GM18507 (cell line): Measurements from ENCODE around the gene TRAF7.

Experiments used
- DNase-seq: peaks from one replicate; pipeline ENCODE4 v3.0.0; 2011; ENCODE audit warnings: low read depth; ENCODE audit not compliant: insufficient read length; ENCODE audit errors: extremely low spot score
- FAIRE-seq: peaks from 2 replicates; lab custom pipeline; 2011; peaks lifted over from hg19 to GRCh38; lab: Jason Lieb, UNC

Gene TRAF7

GRCh38 chr16:2177101-2177500, 21.5 kb downstream of the TRAF7 start:
- no peak for FAIRE-seq
- DNase-seq: no peak

DNA sequence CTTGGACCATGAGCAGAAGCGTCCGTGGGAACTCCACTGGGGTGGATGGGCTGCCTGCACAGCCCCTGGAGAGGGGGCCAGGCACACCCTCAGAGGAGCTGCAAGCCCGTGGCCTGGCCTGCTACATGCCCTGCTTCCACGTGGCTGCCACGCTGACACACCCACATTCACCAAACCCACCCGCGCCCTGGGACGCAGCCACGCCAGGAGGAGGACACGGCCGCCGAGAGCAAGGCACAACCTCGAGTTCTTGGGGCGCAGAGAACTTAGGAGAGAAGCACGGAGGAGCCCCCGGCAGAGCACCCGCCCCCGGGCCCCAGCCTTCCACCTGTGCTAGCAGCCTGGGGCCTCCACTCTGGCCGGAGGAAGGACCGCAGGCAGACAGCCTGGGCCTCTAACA, 22.0 kb downstream of the TRAF7 start:
- FAIRE-seq (no peak), DNase-seq (no peak)

DNA sequence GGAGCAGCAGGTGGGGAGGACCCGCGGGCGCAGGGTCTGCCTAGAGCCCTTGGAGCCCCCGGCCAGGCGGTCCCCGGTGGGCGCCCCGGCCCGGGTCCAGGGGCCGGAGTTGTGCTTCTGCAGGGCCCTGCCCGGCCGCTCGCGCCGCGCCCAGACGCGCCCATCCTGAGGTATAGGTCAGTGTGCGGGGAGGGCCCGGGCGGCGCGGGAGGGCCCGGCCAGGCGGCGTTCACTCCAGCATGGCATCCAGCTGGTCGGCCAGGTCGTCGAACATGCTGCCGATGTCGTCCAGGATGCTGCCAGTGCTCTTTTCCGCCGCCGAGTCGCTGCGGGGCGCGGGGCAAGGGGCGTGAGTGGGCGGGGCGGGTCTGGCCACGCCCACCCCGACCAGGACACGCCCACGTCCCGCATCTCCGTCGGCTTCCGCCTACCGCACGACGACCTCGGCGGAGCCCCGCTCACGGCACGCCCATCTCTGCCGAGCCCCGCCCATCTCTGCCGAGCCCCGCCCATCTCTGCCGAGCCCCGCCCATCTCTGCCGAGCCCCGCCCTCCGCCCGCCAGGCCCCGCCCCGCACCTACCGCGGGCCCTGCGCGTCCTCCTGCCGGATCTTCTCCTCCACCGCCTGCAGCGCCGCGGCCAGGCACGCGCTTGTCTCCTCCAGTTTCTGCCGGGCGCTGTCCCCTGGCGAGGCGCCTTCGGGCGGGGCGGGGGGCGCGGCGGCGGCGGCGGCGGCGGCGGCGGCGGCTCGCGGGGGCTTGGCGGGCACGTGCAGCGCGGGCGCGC, 22.9 kb downstream of the TRAF7 start:
- FAIRE-seq (no peak), DNase-seq (no peak)

DNA sequence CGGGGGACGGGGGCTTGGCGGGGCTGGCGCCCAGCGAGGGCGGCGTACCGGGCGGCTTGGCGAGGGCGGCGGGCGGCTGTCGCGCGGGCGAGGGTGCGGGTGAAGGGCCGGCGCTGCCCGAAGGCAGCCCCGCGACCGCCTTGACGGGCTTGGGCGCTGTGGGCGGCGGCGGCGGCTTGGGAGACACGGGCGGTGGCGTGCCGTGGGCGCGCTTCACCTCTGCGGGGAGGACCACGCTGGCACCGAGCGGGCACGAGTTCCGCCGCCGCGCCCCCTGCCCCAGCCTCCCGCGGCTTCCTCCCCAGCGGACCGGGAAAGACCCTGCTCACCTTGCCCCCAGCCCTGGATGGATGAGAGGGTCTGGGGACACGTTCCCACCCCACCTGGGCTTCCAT, 23.5 kb downstream of the TRAF7 start:
- FAIRE-seq (no peak), DNase-seq (no peak)

DNA sequence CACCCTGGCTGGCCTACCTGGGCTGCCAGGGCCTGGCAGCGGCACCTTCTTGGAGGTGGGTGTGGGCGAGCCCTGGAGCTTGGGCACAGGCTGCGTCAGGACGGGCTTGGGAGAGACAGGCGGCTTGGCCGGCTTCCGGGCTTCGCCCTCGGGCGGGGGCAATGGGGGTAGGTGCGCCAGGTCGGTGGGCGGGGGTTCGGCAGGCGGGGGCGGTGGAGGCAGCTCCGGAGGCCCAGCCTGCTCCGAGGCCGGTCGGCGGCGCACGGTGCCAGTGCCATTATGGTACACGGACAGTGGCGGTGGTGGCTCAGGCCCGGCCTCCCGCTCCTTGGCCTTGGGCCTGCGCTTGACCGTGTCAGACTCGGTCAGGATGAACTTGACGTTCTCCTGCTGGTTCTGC, 24.0 kb downstream of the TRAF7 start:
- FAIRE-seq (no peak), DNase-seq (no peak)

DNA sequence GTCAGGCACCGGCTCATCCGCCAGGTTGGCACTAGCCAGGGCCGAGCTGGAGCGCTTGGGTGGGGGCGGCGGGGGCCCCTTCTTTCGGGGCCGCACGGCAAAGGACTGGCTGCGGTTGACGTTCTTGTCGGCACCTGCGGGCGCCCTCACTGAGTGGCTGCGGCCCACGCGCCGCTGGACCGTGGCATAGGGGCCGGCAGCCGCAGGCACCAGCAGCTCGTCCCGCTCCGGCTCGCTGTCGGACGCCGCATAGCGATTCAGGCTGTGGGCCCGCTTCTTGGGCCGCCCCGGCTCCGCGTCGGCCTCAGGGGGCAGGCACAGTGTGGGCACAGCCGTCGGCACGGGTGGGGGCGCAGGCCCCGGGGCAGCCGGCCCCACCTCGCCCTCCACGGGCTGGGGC, 24.9 kb downstream of the TRAF7 start:
- FAIRE-seq: no peak

DNA sequence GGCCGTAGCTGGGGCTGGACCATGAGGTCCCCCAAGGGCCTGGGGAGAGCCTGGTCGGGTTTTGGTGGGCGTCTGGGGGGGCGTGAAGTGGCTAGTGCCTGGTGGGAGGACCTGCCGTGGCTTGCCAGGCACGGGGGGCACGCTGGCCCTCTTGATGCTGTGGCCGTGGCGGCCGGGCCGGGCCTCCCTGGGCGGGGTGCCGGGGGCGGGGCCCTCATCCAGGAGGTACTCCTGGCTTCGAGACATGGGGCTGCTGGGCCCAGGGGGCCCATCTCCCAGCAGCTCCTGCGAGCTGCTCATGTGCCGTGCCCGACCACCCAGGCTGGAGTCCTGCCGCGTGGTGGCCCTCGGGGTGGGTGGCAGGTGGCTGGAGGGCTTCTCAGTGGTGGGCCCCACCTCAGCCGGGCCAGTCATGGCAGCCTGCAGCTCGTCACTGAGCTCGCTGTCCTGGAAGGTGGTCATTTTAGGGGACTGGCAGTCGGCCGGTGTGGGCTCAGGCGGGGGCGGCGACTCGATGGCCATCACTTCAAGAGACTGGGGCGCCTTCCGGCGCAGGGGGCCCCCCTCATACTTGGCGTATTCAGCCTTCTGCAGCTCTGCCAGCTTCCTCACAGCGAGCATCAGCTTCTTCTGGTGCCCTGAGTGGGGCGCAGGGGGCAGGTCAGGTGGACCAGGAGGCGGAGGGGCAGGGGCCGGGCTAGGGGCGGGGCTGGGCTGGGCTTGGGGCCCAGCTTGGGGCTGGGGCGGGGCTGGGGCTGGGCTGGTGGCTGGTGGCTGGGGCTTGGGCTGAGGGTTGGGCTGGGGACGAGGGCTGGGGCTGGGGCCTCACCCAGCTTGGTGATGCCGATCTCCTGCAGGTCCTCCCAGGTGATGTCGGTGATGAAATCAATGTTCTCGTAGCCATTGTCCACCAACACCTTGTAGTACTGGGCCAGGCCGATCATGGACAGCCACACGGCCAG, 25.7 kb downstream of the TRAF7 start:
- FAIRE-seq: no peak
- DNase-seq: no peak

More for the DNA sequence above, 24.9 kb downstream of the TRAF7 start:
- DNase-seq: no peak

- FAIRE-seq: no peak
- no peak for DNase-seq
Measured at GRCh38 chr16:2181952-2182351, 26.4 kb downstream of the TRAF7 start.

GRCh38 chr16:2183671-2184070, 28.1 kb downstream of the TRAF7 start:
- FAIRE-seq (no peak), DNase-seq (no peak)

DNA sequence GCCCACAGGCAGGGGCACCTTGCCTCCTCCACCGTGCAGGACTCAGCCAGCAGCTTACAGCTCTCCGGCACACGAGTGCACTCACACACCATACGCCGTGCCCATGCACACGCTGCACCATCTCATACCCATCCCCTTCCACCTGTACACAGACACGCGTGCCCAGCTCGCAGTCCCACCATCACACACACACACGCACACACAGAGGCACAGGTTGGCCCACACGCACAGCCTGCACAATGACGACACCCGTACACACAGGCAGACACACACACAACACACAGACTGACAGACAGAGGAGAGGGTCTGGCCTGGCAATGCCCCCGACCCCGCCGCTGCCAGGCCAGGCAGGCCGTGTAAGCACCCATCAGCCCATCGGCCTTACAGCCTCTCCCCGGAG, 28.8 kb downstream of the TRAF7 start:
- no peak for FAIRE-seq
- no peak for DNase-seq

GRCh38 chr16:2184962-2185361, 29.4 kb downstream of the TRAF7 start:
- FAIRE-seq: no peak

DNA sequence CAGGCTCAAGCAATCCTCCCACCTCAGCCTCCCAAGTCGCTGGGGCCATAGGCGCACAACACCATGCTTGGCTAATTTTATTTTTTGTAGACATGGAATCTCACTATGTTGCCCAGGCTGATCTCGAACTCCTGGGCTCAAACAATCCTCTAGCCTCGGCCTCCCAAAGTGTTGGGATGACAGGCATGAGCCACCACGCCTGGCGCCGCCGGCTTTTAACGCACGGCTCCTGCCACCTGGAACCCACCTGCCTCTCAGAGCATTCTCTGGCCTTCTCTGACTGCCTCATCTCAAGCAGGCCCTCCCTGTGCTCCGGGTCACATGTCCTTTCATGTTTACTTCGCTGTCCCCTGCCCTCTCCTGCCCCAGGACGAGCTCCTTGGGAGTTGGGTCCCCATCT, 30.5 kb downstream of the TRAF7 start:
- FAIRE-seq: no peak
- no peak for DNase-seq

More at GRCh38 chr16:2184962-2185361, 29.4 kb downstream of the TRAF7 start:
- DNase-seq: no peak

DNA sequence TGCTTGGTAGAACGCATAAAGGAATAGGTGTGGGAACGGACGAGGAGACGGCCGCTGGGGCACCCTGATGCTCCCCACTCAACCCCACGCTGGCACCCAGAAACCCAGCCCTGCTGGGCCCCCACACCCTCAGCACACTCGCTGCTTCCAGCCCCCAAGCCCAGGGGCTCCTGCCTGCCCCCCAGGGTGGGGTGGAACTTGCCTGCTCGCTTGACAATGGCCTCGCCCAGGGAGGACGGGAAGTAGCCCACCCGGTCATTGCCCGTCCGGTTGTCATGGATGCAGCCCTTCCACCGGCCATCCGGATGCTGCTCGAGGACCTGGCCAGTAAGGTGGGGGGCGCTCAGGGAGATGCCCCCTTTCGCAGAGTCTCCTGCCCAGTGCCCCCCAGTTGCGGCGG, 30.9 kb downstream of the TRAF7 start:
- FAIRE-seq (no peak), DNase-seq (no peak)

- FAIRE-seq: no peak
- no peak for DNase-seq
Measured at GRCh38 chr16:2187212-2187611, 31.6 kb downstream of the TRAF7 start.

DNA sequence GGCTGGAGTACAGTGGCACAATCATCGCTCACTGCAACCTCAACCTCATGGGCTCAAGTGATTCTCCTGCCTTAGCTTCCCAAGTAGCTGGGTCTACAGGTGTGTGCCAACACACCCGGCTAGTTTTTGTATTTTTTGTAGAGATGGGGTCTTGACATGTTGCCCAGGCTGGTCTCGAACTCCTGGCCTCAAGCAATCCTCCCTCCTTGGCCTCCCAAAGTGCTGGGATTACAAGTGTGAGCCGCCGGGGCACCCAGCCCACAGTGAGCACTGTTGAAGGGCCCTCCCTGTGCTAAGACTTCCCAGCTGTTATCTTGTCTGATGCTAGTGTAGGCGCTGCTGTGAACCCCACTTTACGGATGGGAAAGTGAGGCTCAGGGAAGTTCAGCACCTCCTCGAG, 32.8 kb downstream of the TRAF7 start:
- no peak for FAIRE-seq
- DNase-seq: no peak

DNA sequence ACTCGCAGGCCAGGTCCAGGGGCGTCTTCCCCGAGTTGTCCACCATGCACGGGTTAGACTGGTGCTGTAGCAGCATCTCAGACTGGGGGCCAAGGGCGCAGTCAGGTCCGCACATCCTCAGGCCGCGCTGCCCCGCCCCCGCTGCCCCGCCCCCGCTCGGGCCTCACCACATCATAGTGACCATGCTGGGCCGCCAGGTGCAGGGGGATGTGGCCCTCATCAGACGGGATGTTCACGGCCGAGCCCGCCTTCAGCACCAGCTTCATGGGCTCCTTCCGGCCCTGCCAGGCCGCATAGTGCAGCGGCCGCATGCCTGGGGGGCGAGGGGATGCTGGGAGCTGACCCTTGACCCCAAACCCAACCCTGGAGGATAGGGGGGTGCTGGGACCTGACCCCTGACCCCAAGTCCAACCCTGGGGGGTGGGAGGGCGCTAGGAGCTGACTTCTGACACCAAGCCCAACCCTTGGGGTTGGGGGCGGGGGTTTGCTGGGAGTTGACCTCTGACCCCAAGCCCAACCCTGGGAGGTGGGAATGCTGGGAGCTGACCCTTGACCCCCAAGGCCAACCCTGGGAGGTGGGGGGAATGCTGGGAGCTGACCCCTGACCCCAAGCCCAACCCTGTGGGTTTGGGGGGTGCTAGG, 33.8 kb downstream of the TRAF7 start:
- no peak for DNase-seq
- no peak for FAIRE-seq

DNA sequence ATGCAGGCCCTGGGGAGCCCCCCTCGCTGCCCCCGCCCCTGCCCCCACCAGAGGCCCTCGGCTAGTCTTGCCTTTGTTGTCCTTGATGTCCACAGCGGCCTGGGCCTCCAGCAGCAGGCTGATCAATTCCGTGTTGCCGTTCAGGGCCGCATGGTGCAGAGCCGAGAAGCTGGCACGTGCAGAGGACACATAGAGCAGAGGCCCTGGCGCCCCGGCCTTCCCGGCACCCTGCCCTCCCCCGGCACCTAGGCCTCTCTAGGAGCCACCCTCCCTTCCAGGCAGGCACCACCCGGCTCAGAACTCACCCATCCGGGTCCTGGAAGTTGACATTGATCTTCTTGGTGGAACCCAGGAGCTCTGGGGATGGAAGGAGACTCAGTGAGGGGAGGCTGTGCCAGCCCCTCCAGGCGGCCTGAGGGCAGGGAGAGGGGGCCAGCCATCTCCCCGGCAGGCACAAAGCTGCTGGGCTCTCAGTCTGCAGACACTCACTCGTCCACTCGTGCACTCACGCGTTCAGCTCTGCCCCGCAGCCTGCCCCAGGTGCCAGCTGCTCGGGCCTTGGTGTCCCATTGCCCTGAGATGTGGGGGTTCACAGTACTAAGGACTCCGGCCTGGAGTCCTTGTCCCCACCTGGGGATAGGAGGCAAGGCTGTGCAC, 34.5 kb downstream of the TRAF7 start:
- no peak for DNase-seq
- no peak for FAIRE-seq

DNA sequence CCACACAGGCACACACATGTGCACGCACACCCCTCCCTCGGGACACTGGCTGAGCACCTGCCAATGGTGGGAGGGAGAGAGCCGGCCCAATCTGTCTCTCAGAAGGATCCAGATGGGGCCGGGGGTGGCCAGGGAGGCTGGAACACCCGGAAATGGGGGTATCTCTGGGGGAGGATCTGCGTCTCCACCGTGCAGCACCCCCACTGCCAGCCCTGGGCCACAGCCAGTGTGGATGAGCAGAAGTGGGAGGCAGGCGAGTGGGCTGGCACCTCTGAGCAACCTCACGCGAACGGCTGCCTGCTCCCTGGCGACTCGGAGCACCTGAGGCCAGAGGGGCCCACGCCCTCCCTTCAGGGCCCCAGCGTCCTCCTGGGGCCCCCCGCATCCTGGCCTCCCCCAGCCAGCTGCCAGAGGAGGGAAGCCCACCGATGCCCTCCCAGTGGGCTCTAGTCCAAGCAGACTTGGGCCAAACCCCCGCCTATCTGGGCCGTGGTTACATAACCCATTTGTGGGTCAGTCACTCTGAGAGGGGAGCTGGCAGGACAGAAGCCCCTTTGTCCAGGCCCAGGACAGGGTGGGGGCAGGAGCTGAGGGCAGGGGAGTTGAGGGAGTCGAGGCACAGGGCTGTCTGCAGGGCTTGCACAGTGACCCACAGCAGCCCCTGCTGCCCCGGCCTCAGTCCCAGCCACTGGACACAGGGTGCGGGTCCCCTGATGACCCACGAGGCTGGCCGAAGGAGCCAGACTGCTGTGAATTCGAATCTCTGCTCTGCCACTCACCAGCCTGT, 35.3 kb downstream of the TRAF7 start:
- DNase-seq (no peak), FAIRE-seq (no peak)

DNA sequence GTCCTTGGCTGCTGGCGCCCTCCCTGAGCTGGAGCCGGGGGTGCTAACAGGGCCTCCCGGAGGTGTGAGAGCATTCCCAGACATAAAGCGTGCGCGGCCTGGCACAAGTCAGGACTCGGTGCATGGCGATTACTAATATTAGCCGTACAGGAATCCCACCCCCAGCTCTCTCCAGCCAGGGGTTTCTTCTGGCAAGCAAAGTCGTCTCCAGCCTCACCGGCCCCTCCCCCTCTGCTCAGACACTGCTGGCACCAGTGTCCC, 35.8 kb downstream of the TRAF7 start:
- DNase-seq: no peak
- FAIRE-seq: no peak
